Activated naive CD4-positive, alpha-beta T cell (primary cell): ENCODE measurements around the gene LRRC8C.

ENCODE experiments used
- DNase-seq, 4 experiments: peaks; one replicate each; lab custom pipeline; 2025; lab: John Stamatoyannopoulos, UW

Gene LRRC8C

DNA sequence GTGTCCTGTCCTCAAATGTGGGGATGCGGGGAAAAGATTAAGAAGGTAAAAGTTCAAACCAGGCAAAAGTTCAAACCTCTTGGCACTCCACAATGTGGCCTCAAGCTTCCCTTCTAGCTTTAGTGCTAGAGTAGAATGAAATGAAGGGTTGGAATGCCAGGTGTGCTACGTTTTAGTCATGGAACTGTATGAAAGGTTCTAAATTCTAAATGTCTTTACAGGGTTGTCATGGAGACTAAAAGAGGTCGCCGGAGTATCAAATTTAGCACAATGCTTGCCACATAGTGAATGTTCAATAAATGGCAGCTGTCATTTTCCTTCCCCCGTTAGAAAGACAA, 130.7 kb downstream of the LRRC8C start:
- DNase-seq, result no peak

DNA sequence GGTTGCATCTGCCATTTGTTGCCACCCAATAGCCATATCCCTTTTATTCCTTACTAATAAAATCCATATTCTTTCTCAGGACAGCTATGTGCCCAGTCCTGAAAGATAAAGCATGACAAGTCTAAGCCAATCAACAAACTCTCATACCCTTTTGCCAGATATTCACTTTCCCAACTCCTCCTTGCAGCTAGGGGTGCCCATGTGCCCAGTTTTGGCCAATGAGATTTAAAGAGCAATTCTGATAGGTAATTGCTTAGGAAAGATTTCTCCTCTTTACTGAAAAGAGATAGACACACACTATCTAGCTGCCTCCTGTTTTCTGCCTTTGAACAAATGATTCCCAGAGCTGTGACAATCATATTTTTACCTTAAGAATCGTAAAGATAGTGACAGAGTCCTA, 132.9 kb downstream of the LRRC8C start:
- no peak for DNase-seq

DNA sequence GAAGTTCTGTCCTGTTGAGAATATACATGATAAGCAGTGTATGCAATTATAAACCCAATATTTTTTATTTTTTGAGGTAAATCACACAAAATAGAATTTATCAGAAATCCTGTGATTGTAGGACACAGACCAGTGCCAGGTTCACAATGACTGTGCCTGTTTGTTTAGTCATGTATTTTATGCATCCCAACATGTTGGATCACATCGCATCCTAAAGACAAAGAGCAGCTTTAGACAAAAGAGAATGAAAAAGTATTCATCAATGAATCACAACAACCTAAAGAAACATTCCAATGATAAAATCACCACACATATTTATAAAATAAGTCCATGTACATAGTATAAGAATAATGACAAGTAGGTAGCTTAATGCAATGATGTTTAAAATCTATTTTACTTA, 134.7 kb downstream of the LRRC8C start:
- DNase-seq, result no peak
